HG02870 (cell line): ENCODE results near the gene MRPS15.
A peak's percentile ranks its signal among the peaks of the same experiment; 100 is the strongest.

Source experiments
- ATAC-seq: cut with Tn5 transposase; IDR thresholded peaks from one replicate; pipeline ENCODE4 v1.9.1; 2021; ENCODE audit warnings: mild to moderate bottlenecking, moderate library complexity; ENCODE audit not compliant: unreplicated experiment

The MRPS15 gene

DNA sequence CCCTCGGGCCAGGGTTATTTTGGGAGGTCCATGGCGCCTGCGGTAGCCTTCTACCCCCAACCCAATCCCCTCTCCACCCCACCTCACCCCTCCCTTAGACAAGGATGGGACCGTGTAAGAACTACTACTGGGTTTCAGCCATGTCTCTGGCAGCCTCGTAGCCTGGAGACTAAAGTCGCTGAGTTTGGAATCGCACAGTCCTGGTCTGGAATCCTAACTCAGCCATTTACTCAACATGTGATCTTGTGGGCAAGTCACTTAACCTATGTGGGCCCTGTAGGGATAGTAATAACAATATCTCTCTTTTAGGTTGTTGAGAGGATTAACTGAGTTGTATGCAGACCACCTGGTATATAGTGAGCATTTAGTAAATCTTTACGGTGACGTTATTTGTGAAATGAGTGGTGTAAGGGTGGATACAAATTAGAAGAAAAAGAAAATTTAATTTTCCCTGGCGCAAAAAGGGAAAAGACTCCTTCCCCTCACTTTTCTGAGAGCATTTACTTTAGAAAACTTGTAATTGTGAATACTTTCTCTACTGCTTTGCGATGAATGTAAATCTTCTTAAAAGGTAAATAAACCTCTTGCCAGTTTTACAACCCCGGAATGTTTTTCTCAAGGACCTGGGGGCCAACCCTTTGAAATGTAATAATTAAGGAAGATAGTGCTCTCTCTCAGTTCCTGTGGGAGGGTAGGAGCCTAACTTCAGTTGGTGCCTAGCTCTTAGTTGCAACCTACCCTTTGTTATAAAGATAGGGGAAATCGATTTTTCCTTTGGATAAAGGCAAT lies 615 bp upstream of the MRPS15 start:
- ATAC-seq: peak; percentile 30

DNA sequence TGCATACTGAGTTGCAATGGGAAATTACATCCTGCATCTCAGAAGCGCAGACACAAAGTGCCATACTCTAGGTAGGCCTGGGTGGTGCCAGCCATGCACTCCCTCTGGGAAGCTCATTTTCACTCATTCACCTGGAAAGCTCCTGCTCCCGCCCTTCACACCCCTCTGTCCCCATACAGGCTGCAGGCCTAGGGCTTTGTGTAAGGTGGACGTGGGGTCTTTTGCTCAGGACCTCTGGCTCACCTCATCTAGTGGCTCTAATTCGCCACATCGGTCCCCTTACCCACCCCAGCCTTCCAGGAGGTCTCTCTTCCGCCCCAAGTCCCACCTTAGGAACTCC lies 751 bp downstream of the MRPS15 start:
- ATAC-seq: no peak

DNA sequence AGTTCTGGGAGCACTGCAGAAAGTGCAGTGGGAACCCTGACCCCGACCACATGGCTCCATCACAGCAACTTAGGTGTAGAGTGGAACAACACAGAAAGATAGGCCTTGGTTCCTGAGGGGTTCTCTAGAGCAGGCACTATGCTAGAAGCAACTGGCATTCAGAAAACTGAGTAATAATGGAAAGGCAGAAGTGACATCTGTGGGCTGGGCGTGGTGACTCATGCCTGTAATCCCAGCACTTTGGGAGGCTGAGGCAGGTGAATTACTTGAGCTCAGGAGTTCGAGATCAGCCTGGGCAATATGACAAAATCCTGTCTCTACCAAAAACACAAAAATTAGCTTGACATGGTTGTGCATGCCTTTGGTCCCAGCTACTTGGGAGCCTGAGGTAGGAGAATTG lies 5.3 kb downstream of the MRPS15 start:
- ATAC-seq: no peak

DNA sequence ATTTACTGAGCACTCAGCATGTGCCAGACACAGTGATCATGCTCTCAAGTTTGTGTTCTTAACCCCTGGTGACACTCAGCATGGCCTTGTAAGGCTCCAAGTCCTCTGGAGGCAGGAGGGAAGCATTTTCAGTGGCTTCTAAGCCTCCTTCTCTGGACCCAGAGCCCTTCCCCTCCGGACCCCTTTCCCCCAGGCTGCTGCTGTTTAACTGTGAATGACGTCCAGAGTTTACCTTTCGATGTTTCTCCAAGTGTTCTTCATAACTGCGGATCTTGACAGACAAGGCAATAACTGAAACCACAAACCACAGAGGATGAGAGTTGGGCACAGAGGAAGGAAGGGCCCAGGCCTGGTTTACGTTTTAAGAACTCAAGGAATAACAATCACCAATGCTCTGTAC lies 6.5 kb downstream of the MRPS15 start:
- no peak for ATAC-seq

DNA sequence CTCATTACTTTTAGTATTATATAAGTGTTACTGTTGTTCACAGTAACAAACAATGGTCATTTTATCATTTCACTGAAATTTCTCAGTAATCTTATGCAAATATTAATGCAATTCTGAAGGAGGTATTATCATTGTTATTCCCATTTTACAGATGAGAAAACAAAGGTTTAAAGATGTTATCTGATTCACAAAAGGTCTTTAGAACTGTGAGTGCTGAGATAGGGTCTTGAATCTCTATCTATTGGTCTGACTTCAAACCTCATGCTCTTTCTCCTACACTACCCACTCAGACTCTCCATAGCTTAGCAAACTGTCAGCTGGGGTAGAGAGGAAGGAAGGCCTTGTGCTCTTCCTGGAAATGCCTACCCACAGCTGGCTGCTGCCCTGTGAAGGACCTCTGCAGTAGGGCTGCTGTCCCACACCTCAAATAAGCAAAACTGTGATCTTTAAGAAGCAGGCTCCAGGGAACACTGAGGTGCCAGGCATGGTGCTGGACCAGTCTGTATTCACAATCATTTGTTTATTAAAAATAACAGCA lies 7.7 kb downstream of the MRPS15 start:
- no peak for ATAC-seq

DNA sequence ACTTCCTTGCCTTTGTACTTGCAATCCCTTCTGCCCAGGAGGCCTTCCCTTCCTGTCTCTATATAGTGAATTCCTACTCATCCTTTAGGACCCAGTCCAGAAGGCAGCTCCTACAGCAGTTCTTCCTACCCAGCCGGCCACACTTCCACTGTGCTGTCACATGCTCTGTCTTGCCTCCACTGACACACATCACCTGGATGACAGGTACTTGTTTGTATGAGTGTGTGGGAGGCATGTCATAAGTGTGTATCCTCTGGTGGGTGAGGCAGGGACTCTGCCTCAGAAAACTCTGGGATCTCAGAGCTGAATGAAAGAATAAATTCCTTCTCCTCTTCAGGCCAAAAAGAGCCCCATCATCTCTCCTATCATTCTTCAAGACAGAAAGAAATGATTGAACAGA lies 8.8 kb downstream of the MRPS15 start:
- no peak for ATAC-seq

DNA sequence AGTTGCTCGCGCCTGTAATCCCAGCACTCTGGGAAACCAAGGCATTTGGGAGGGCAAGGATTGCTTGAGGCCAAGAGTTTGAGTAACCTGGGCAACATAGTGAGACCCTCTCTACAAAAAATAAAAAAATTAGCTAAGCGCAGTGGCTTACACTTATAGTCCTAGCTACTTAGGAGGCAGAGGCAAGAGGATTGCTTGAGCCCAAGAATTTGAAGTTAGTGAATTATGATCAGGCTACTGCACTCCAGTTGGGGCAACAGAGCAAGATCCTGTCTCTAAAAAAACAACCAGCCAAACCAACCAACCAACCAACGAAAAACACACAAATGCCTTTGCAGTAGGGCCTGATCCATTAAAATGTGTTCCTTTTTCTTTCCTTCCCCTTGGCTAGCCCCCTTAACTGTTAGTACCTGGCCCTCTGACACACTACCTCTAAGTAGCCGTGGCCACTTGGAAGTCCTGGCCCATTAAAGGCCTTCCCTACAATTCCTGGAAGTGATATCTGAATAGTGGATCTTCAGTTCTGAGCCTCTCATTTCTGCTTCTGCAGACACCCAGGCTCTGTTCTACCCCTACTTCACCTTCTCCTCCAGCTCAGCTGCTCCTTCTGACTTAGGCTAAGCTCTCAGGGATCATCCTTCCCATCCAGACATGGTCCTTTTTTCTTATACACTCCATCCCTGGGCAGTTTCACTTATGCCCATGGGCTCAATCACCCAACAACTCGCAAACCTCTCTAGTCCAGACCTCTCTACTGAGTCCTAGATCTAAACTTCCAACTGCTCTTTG lies 10.4 kb downstream of the MRPS15 start:
- no peak for ATAC-seq

DNA sequence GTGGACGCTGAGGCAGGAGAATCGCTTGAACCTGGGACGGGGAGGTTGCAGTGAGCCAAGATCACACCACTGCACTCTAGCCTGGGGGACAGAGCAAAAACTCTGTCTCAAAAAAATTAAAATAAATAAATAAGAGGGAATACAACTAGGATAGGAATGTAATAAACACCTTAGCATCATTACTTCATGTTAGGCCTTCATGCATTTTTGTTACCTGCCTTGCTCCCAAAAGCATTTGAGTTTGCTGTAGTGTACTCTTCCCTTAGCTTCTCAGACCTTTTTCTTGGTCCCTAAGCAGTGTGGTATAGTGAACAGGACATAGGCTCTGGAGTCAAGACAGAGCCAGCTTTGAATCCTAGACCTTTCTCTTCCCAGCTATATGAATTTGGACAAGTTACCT lies 11.1 kb downstream of the MRPS15 start:
- no peak for ATAC-seq

DNA sequence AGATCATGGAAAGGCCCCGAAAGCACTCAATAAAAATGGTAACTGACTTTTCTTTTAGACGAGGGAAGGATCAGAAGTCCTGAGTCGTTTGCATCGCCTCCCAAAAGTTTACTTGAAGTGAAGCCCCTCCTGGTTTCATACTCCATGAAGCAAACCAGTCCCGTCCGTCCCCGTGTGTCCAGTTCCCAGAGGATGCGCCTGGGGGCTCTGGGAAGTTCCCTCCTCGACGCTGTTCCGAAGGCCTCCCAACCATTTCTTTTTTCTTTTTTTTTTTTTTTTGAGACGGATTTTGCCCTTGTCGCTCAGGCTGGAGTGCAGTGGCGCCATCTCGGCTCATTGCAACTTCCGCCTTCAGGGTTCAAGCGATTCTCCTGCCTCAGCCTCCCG lies 13.3 kb downstream of the MRPS15 start:
- ATAC-seq: no peak

DNA sequence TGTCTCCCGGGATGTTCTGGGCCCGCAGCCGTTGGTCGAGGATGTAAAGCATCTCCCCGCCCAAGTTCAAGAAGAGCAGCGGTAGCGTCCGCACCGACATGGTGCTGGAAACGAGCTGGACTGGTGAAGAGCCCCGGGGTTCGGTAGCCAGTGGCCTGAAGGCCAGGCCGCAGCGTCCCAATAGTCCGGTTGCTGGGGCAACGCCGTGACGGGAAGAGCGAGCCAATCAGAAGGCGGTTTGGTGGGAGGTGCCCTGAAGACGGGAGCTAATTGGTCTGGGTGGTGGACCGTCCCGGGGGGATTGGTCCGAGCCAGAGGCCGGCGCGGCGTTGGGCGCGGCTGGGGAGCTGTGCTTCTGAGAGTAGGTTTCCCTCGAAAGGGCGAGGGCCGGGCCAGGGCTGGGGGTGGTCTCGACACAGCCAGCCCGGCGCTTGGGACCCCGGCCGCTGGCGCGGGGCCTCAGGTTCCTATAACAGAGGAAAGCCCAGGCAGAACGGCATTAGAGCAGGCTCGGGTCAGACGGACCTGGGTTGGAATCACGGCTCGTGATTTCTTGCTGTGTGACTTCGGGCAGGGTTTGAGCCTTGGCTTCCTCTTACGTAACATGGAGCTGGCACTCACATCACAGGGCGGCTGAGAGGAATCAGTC lies 13.8 kb downstream of the MRPS15 start, which contains the start of gene OSCP1:
Gene OSCP1 (minus strand): TSS at position 182 of the 649 bp plus-strand sequence. CDS start 82 bp downstream, at position 100.
- peak; percentile 98 for ATAC-seq

DNA sequence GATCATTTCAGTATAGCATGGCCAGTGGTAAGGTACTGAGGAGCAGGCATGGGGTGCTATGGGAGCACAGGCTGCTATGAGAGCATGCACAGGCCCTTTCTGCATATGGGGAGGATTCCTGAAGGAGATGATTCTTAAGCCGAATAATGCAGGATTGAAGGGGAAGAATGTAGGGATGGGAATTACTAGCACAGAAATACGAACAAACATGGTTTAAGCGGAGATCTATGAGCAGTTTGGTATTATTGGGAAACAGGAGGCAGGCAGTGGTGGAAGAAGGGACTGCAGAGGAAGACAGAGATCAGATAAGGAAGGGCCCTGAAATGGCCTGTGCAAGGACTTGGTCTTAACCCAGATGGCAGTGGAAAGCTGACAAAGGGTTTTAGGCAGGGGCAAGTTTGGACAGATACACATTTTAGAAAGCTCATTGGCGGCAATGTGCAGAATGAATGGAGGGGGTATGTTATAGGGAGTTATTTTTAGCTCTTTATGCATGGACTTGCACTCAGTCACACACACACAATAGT lies 15.6 kb downstream of the MRPS15 start:
- no peak for ATAC-seq

DNA sequence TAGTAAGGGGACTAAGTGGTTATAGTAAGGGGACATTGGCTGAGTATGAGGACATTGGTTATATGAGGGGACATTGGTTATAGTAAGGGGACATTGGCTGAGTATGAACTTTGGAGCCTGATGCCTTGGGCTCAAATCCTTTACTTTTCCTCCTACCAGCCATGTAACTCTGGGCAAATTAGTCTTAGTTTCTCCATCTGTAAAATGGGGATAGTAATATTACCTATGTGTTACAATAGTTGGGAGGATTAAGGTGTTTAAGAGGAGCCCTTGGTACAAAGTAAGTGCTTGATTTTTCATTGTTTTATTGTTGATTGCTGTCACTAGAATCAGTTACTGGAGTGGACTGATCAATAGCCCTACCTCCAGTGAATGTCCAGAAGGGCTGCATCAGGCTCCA lies 16.7 kb downstream of the MRPS15 start:
- no peak for ATAC-seq

DNA sequence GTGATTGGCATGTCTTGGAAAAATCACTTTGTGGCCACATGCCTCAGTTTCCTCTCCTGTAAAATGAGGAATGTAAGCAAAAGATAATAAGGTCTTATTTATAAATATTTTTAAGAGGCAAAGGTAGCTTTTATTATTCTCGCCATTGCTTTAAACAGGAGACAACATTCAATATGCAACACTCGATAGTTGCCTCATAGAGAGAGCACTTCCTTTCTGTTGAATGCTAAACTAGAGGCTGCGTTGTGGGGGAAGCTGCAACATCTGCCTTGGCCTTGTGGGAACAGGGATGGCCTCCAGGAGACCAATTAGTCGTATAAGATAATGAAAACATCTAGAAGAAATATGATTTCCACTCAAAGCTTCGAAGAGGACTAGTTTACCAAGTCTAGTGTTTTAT lies 17.4 kb downstream of the MRPS15 start:
- no peak for ATAC-seq

DNA sequence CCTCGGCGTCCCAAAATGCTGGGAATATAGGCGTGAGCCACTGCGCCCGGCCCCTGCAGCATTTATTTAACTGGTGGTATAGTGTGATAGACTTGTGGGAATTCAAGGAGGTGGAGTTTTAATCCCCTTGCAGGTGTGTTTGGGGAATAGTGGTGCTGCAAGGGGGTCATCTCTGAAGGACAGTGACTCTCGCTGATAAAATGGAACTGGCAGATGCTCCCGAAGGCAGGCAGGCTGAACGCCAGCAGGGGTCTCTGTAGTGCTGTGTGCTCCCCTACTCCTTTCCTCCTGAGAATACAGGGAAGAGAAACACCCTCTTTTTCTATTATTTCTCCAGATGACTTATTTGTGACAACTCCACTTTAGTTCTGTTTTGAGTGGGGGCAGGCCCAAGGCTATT lies 17.9 kb downstream of the MRPS15 start:
- ATAC-seq: no peak

DNA sequence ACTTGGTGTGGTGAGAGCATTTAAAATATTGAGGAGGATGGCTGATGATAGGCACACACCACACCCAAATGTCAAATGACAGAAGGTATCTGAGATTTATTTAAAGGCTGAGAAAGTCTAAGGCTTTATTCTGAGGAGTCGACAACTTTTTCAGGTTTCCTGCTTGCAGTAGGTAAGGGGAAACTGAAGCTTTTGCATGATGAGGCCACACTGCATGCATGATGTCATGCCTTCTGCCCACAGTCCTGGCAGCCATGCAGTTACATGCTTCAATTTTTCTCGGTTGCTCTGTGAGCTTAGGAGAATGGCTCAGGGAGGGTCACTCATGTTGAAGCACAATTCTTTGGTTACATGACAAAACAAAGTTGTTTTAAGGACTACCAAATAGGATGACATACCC lies 20.9 kb downstream of the MRPS15 start:
- no peak for ATAC-seq

DNA sequence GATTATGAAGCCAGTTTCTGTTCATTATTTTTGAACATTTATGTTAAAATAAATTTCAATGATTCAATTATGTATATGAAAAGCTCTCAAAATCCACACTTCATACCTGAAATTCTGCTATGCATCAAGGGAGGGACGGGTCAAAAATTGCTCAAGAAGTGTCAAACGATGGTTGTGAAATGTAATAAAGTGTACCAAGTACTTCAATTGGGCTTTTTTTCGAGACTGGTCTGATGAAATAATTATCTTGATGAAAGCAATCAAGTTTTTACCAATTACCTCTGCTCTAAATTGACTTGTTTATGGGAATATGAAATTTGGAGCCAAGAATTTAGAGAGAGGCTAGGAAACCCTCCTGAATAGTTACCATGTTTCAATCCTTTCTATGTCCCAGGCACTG lies 21.8 kb downstream of the MRPS15 start:
- ATAC-seq: no peak

DNA sequence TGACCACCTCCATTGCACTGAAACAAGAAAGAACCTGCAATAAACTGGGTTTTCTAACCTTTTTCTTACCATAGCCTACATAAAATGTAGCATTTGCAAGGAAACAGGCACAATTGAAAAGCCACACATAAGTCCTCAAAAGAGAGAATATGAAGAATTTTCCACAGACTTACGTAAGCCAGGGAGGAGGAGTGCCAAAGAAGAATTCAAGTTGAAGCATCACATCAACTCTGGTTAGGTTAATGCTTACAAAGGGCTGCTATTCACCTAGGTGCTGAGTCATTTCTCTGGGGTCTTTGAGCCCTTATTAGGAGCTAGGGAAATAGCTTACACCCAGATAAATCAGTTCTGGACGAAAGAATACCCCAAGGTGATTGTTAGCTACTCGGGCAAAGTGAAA lies 23.5 kb downstream of the MRPS15 start:
- ATAC-seq: no peak

DNA sequence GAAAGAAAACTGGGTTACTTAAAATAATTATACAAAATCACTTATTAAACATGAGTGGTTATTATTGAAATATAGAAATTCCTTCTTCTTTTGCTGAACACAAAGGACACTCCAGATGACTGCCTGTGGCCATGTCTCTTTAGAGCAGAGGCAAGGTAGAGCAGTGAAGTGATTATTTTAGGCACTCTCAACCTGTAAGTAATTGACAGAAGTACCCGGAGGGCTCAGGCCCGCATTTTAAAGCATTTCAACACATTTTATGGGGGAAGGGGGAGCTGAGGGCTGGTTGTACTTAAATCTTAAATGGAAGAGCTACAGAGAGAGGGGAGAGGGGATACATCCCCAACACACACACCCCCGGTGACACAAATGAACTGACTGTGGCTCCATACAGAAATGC lies 24.1 kb downstream of the MRPS15 start:
- no peak for ATAC-seq

DNA sequence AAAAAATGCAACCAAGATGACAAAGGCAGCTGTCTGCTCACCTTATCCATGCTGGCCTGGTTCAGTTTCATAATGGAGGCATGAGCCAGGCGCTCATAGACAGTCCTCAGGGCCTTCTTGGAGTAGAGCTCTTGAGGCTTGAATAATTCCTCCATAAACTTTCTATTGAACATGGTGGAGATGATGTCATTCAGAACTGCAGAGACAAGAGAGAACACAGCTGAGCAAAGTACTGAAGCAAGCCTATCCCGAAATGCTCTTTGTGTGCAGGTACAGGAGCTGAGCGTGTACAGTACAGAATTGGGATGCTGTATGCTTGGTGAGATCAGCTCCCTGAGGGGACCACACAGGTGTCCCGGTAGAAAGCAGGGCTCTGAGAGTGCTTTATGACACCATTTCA lies 25.5 kb downstream of the MRPS15 start:
- ATAC-seq: no peak

DNA sequence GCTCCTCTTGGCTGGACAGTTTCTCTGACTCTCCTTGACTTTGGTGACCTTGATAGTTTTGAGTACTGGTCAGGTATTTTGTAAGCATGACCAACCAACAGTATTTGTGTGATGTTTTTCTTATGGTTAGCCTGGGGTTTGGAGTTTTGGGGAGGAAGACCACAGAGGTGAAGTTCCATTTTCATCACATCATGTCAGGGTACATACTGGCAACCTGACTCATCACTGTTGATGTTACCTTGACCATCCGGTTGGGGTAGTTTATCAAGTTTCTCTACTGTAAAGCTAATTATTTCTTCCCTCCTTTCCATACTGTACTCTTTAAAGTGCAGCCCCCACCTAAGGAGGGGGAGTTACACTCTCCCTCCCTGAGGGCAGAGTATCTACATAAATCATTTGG lies 27.4 kb downstream of the MRPS15 start:
- ATAC-seq: no peak

DNA sequence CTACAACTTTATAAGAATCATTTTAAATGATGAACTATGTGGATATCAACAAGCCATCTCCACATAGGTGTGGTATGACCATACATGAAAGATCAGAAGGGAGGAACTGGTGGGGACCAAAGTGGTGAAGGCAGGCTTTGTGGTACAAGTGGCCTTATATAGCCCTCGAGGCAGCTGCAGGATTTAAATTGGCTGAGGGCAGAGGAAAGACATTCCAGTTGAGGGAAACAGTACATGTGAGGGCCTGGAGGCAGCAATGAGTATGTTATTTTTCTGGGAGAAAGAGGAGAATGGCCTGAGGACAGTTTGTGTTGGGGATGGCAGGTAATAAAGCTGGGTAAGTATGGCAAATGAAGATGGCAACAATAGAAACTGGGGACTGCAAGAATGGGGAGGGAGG lies 31.1 kb downstream of the MRPS15 start:
- ATAC-seq: no peak
